ENCODE results near the gene CAMK2A.

DNA sequence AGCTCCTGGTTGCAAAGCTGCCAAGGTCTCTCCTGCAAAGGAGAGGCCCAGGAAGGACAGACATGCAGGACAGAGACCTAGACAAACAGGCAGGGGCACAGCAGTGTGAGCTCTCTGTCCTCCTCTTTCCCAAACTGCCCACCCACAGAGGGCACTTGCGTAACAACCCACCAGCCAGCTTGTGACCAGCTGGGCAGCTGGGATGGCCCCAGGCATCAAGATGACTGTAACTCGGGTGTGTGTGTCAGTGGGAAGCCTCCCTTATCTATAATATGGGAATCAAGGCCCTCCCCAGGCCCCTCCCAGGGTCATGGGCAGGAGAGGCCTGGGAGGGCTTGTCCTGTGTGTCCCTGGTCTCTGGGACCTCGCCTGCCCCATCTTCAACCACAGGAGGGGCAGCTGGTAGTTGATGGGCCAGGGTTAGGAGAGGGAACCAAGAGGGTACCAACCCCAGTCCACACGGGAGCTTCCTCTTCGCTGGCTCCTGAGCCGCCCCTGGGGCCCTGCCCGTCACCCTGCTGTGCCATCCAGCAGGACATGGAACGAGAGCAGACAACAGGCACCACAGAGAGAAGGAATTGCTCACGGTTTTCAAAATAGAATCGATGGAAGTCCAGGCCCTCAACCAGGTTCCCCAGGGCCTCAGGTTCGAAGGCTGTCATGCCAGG is 61.8 kb downstream of the CAMK2A start:
- no peak for TF ChIP-seq CTCF (IDR thresholded peaks at IDR 0.05)
- TF ChIP-seq POLR2A (IDR thresholded peaks at IDR 0.05) = no peak
- TF ChIP-seq POLR2AphosphoS5 (IDR thresholded peaks at IDR 0.05) = no peak

Measured in transverse colon (tissue), 4 donors.